HG03159 (cell line): ENCODE results near the gene SLC1A2.

ENCODE experiments used
- ATAC-seq: cut with Tn5 transposase; IDR thresholded peaks from one replicate; pipeline ENCODE4 v1.9.1; 2021; ENCODE audit warnings: mild to moderate bottlenecking, moderate library complexity; ENCODE audit not compliant: unreplicated experiment

SLC1A2 gene

DNA sequence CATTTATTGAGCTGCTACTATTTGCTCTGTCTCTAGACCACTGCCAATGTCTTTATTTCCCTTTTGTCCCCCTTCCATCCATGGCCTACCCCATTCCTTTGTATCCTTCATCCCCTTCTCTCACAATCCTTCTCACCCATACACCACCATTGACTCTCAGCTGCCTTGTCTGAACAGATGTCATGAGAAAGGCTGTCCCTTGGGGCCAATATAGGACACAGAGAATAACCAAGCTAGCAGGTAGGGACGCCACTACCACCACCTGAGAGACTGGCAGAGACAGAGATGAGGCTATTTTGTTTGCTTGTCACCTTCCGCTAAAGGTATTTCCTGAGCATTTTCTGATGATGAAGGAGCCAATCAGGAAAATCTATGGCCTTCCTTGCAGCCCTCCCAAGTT, 141.5 kb downstream of the SLC1A2 start:
- ATAC-seq: no peak

DNA sequence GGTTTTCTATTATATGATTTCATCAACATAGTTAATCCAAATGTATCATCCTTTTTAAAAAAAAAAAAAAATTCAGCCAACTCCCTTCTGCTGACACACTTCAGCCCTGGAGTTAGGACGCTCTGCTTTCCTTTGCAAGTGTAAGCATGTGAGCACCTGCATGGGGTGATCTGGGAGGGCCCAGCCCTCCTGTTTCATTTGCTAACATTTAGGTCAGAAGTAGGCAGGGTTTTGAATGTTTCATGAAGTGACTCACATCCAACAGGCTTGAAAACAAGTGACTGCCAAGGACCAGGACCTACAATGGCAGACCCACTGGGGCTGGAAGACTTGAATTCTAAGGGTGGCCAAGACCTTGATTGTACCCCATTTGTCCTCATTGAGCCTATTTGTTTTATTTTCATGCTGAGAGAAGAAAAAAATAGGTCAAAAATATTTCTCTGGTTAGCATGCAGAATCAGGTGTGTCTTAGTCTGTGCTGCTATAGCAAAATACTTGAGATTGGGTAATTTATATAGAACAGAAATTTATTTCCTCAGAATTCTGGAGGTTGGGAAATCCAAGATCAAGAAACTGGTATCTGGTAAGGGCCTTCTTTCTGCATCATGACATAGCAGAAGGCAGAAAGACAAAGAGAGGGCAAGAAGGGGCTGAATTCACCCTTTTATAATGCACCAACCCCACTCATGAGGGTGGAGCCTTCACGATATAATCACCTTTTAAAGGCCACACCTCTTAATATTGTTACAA, 142.8 kb downstream of the SLC1A2 start:
- ATAC-seq: no peak

DNA sequence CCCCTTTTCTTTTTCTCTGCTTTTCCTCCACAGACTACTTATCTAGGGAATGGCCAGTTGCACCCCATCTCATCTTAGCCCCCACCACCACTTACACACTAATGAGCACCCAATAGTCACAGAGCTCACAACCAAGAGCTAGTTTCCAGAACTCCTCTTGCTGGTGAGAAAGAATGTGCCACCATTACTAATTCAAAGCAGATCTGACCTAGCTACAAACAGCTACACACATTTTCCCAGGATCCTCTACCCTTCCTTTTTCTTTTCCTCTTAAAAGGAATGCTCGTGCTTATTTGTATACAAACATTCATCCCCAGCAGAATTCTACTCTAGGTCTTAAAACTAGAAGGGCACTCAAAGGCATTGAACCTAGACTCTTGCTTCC, 143.6 kb downstream of the SLC1A2 start:
- no peak for ATAC-seq

DNA sequence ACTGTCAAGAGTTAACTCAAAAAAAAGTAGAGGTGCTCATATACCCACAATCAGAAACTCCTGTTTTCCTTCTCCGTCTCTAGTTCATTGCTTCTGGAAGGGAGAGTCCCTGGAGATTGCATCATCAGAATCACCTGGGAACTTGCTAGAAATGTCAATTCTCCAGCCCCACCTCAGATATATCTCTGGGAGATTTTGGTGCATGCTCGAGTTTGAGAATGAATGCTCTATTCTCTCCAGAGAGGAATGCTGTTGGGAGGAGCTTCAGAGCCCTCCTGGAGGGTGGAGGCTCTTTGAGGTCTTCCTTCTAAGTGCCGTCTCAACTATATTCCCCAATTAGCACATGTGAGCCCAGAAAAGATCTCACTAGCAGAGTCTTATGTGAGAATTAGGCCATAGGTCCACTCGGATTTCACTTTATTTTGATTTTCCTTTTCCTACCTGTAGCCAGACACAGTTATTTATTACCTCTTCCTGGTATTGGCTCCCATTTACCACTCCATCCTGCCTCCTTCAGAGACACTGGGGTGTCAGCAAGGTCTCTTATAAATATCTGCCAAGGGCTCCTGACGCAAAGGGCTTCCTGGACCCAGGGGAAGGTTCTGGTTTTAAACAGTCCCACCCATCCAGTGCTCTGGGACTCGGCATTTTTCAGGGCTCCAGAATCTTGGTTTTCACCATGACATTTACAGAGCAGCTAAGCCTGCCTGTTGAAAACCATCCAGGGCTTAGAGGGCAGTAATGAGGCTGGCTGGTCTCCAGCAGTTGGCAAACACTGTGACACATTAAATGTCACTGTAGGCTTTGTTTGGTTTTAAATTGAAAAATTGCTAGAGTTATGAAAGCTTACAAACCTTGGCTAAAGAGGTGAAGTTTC, 144.2 kb downstream of the SLC1A2 start:
- ATAC-seq: no peak

DNA sequence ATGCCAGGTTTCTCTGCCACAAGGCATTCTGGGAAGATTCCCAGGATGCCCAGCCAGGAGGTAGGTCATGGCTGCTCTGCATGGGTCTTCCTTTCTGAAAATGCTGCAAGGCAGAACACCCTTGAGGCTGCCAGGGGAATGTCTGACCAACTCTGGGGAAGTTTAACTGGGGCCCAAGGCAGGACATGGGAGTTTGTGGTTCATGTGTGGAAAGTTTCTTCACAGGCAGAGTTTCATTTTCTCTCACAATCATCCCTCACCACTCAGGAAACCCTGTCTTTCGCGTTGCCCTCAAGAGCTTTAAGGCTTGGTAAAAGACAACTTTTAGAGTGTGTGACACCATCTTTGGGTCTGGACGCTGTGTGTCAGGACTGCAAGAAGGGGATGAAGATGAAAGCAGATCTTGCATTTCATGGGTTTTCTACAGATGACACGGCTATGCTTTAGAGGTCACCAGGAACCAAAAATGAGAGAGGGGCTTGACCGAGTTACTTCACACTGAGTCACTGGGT, 146.9 kb downstream of the SLC1A2 start:
- peak; percentile 62 for ATAC-seq

DNA sequence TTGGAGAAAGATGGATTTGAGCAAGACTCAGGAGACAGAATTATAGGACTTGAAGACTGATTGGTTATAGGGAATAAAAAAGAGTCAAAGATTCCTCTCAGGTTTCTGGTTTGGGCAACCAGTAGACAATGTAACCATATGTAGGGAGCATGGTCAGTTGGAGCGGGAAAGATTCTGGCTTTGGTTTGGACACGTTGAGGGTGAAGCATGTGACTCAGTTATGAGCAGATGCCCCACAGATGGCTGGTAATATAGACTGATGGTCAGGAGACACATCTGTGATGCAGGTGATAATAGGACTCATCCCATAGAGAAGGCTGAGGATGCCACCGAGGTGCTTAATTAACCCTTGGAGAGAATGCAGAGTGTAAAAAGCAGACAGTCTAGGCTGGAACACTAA, 148.3 kb downstream of the SLC1A2 start:
- no peak for ATAC-seq

DNA sequence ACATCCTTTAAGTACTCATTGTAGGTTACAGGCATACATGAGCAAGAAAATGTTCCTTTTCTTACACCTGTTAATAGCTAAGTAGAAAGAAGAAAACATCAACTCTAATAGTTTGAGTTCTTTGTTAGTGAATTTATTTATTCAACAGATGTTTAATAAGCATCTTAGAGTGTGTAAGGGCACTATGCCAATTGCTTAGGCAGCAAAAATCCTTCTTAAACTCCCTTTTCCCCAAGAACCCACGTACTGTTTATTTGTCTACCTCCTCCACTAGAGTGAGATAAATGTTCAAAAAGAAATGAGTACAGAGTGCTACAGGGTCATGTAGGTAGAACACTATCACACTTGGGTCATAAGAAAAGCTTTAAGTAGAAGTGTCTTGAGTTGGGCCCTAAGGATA, 149.0 kb downstream of the SLC1A2 start:
- ATAC-seq: no peak

DNA sequence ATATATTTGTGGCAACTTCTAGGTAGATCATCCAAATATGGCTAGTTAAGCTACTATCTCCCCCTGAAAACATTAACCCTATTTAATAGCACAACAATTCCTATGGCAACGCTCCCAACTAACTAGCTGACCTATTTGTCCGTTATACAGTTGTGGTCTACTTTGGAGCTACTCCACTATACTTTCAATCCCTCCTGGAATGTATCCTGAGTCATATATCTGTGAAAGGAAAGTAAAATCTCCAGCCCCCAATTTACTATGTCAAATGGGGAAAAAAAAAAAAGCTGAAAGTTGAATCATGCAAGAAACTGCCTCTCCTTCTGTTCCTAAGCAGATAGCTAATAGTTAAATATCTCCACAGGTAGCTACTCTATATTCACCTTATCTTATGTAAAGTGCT, 151.9 kb downstream of the SLC1A2 start:
- no peak for ATAC-seq

DNA sequence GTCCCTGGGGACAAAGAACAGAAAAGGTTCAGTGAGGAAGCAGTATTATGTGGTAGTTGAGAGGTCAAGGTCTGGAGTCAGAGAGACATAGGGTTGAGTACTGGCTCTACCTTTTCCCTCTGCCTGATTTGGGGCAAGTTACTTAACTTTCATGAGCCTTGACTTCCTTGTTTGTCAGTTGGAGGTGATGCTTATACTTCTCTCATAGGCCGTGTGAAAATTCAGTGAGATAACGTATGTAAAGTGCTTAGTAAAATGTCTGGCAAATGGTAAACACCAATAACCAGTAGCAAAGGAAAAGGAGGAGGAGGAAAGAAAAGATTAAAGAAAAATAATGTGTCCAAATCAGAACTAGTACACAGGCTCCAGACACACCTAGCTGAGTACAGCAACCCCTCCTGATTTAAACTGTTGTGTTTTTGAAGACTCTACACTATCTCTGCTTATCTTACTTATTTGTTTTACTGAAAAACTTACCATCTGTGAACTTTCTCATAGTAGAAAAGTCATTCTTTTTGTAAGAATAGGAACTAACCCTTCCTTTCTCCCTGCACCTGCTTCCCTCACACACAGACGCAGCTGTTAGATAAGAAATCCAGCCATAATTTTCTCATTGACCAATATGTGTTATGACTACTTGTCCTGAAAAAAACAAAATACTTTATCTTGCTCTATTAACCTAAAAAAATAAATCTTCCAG, 153.5 kb downstream of the SLC1A2 start:
- no peak for ATAC-seq

DNA sequence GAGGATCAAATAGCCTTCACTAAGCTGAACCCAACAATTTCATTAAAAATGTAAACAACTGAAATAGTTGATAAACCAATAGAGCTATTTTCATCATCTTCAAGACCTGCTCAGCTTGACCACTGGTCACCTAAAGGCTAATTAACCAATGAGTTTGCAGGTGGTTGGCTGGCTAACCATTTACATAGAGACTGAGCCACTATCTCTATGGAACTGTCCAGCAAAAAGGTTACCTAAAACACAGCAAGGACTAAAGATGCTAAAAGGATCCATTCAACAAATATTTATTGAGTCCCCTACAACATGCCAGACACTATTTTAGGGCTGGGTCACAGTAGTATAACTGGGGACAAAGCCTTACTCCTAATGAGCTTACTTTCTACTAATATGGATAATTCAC, 156.6 kb downstream of the SLC1A2 start:
- no peak for ATAC-seq

DNA sequence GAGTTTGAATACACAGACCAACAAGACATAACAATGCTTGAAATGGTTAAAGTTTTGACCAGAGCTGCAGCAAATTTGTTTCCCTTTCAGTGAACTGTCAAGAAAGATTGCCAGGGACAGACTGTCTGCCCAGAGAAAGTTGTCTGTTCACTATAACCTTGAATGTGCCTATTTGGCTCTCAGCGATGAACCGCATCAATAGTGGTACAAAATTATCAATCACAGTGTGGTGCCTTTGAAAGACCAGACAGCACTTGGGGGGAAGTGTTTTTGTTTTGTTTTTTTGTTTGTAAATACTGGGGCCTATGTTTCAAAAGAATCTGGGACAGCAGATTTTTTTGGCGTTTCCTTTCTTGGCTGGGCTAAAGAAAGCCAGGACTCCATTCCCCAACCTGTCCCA, 157.3 kb downstream of the SLC1A2 start:
- no peak for ATAC-seq

DNA sequence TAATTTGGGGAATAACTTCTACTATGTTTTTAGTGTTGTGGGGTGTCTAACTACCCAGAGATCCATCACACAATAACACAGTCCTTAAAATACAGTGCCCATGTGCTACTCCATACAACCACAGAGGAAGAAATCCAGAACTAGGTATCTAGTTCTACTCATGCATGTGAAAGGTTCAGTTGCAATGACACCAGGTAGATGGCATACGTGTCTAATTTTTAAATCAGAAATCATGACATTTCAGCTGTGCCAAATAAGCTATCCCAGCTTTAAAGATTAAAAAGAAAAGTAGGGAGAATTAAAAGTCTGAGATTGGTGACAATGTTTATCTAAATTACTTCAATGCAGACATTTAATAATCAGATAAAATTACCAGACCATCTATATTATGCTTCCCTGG, 158.2 kb downstream of the SLC1A2 start:
- ATAC-seq: no peak

DNA sequence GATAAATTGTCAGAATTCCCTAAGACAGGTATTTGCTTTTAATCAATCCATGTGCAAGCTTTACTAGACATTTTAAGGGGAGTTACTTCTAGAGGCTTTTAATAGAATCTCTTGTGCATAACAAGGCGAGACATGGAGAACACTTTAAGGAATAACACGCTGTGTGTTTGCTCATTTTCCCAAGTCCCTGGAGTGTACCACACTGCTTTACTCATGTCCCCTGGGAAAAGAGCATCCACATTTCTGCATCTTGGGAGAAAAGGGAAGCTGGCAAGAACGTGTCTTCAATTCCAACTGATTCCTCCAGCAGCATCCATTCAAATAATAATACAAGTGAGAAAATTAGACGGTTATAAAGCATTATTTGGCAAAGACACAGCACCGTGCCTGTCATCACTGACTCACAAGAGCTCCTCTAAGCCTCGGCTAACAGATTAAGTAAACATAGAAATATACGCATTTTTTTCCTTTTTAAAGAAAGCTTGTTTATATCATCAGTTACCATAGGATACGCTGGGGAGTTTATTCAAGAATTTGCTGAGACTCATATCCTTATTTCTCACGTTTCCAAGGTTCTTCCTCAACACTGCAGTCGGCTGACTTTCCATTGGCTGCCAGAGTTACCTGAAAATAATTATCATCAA, 158.9 kb downstream of the SLC1A2 start:
- ATAC-seq: no peak

DNA sequence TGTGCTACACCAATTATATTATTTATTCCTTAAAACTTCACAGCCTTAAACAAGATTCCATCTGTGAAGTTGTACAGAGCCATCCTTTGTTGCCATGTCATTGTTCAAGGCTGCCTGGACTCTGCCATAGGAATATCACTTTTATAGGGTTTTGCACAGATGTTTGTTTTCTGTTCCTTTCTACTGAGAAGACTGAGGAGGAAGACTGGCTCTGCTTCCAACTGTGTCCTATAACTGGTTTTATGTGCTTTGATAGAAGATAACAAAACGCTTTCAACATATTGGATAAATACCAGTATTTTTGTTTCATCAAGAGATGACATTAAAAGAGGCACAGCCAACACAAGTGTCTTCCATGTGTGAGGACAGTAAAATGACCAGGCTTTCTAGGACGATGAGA, 159.8 kb downstream of the SLC1A2 start:
- ATAC-seq: no peak

DNA sequence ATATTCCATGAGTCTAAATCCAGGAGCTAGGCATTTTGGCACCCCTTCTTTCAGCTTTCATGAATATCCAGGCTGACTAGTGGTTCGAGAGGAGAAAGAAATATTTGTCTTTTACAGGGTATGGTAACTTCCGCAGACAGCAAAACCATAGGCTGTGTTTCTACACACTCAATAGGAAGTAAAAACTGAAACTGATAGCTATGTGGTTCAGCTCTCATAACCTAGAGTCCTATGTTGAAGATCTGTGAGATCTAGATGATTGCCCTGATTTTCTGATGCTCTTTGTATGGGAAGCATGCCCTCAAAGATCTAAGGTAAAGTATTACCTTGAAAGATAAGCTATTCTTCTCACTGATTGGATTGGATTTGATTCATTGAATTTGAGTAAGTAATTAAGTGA, 162.1 kb downstream of the SLC1A2 start:
- peak; percentile 100 for ATAC-seq

DNA sequence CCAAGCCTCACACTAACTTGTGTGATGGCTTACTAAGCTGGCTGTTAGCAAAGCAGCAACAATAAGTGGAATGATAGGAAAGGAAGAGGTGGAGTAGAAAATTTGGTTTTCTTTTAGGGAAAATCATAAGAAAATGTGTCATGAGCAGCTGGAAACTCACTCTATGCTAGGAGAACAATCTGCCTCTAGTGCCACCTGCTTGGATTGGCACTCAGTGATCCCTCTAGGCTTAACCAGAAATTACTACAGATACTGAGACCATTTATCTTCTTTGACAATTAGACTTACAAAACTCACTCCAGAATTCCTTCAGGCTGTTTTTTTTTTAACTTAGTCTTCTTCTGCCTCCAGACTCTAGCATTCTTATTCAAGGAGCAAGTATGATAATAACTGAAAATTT, 163.1 kb downstream of the SLC1A2 start:
- no peak for ATAC-seq

DNA sequence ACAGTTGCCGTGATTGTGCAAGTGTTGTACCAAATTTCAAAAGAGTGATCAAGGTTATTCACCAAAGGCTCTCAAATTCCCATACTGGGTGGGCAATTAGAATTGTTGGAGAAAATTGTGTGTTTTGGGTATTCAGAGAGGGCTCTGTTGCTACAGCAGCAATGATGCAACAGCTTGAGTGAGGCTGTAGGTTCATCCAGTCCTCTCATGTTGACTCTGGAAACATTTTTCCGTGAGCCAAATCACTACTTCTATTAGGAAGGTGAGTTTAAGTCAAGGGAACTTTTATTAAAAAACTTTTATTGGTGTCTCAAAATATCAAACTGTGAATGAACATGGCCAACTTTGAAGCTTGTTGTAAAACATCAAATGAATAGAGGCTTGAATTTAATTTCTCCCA, 163.8 kb downstream of the SLC1A2 start:
- no peak for ATAC-seq

DNA sequence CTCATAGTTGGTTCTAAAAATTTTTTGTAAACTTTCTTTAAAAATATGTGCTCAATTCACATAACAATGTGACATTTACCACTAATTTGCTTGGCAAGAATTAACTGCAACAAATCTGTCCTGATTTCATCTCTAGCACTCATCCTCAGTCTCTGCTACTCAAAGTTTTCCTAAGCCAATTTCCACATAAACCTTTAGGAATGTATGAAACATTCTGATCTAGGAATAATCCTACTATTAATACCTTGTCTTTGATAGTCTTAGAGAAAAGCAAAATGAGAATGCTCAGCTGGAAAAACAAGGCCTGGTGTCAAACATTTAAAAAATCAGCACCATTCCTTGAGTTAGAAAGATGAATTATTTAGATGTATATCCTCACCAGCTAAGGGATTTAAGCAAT, 166.1 kb downstream of the SLC1A2 start:
- no peak for ATAC-seq

DNA sequence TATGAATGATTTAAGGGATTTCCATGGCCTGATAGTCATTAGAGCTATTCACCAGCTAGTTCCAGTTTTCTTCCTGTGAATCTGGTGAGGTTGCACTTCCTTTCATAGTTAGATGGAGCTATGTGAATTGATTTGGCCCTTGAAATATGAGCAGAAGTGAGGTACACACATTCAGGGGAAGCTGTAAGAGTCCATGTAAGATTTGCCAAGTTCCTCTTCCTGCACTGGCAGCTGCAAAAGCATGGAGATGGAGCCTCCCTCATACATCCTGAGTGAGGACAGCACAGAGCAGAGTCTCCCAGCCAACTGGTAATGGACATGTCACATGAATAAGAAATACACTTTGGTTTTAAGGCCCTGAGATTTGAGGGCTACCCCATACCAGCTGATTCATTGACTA, 168.7 kb downstream of the SLC1A2 start:
- ATAC-seq: no peak

DNA sequence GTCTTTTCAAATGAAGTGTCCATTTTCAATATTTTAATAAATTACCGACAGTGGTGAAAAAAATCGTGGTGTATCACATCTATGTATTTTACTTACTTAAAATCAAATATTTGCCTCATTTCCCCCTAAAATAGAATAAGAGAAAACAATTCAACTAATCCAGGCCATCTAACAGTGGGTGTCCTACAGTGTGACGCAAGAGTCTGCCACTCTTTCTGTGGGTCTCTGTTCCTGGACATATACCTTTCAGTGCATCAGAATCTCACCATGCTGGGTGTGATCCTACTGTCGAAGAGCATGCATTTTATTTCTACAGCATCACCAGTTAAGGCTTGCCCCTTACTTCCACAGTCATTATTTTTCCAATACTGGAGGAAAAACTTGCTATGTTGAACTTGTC, 169.2 kb downstream of the SLC1A2 start:
- ATAC-seq: no peak
